TTC549 (cell line): ENCODE measurements around the gene SLC6A6.

Experiments used
- FAIRE-seq: peaks from 2 replicates; lab custom pipeline; 2012; peaks lifted over from hg19 to GRCh38; lab: Jason Lieb, UNC

The SLC6A6 gene

DNA sequence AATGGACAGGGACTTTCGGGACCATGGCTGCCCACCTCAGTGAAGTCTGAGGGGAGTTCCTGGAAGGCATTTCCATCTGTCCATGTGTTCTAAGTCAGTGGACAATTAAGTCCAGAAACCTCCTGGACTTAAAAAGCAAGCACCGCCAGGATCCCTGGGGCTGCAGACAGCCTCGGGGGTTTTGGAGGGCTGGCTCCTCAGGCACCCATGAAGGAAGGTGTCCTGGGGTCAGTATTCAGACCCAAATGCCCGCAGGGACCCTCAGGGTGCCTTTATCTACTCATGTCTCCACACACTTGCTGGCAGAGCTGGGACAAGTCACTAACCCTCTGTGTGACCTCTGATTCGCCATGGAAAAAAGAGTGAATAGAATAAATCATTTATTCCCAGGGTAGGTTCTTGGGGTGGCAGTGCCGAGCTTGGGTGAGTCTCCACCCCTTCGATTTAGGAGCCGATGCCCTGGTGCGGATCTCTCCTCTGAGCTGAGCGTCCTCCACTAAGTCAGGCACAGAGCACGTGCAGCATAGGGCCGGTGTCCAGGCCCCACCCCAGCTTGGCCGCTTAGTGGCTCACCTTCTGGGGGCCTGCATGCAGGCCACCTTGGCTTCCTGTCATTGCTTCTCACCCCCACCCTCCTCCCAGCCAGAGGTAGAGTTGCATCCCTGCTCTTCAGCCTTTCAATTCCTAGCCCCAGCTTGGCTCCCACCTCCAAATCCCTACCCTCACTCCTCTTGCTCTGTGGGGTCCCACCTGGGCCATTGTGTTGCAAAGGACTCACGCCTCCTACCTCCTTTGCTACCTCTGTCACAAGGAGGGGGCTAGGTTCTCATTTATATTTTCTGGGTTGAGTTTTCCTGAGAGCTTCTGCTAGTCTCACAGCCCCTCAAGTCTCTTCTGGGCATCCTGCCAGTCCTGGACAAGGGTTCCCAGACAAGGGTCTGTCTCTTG, 19.9 kb downstream of the SLC6A6 start:
- FAIRE-seq, result no peak

DNA sequence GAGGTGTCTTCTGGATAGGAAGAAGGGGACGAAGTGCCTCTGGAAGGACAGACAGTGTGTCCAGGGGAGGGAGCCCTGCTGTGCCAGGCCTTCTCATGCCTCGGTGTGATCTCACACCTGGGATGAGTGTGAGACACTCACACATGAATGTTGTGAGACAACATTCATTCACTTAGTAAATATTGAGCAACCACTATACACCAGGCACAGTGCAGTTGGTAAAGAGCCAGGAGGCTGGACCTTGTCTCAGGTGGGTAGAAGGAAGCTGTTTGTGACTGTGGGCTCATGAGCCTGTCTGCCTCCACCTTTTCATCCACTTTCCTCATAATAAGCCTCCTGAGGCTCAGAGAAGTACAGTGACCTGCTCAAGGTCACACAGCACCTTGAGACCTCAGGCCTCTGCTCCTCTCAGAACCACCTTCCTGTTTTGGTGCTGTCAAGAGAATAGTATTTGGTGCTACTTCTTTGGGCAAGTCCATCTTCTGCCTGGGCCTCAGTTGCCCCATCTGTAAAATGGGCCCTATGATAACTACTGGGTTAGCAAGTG, 20.9 kb downstream of the SLC6A6 start:
- no peak for FAIRE-seq

DNA sequence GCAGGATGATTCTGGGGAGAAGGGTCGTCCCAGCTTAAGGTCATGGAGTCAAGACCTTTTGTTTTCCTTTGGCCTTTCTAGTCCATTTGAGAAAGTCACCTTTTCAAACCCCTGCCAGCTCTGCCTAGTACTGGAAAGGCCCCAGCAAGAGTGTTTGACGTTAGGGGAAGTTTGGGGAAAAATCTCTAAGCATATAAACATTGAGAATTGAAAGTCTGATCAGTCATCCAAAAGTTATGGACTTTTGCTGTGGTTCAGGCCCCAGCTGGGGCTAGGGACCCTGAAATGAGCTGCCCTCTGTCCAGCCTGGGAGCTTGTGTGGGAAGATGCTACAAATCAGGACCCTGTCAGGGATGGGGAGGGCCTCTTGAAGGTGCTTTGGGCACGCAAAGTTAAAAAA, 21.6 kb downstream of the SLC6A6 start:
- FAIRE-seq, result no peak

DNA sequence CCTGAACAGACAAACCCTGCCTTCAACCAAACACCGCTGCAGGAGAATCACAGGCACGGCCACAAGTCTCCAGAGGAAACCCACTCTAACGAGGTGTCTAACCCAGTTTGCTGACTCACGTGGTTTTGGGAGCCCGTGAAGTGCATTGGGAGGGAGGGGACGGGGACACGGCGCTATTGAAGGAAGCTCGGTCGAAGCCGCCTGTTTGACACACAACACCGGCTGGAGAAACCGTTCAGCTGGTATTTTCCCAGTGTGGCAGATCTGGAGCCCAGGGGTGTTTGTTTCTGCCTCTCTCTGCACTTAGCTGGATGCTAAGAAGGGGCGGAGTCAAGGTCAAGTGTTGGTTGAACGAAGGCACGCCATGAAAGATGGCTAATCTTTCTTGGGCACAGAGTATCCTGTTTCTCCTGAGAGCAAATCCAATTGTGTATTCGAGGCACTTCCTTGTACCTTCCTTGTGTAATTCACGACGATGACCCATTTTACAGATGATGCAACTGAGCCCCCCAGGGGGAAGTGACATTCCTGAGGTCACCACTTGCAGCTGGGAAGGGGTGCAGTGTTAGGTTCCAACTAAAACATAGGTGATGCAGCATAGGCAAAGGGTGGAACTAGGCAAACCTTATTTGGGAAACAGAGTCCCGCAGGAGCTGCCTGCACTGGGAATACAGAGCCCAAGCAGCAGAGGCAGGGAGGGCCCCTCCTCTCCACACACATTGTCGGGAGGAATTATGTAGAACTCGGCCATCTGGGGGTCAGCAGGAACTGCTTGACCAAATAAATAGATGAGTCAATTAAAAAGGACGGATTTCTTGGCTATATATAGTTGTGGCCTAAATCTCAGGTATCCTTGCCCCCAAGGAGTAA, 22.5 kb downstream of the SLC6A6 start:
- no peak for FAIRE-seq

DNA sequence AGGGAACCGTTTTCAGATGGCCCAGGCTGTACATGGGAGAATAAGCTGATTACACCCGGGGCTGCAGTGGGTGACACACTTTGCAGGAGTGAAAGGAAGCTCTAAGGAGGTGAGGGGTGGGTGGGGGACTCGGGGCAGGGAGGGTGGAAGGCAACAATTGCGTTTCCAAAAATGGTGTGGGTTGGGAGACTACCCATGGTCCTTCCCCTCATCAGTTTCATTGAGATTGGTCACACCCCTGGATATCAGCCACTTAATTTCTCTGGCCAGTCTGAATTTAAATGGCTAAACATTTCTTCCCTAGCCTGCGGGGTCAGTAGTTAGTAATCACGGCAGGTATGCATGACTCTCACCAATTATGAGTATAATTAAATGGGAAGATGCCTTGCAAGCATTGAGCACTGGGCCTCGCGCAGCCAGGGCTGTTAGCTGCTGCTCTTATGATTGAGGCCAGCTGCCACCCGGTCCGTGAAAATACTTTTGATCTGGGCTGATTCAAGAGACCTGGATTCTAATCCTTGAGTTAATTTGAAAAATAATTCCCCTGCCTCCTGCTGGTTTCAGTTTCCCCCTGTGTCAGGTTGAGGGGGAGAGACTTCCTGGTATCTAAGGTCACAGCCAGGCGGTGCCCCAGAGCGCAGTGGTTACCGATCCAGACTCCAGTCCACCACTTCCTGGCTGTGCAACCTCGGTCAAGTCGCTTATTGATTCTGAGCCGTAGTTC, 23.3 kb downstream of the SLC6A6 start:
- FAIRE-seq, result no peak

DNA sequence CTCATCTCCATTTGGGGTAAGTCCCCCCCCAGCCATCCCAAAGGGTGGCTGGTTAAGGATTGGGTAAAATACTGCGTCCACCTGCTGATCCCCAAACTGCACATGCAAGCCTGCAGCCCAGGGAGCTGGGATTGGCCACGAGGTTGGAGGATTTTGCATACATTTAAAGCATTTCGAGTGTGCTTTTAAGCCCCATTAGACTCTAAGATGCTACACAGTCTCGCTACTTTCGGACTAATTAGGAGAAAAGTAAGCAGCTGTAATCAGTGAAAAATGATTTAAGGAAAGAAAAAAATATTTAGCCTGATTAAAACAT, 23.9 kb downstream of the SLC6A6 start:
- FAIRE-seq, result no peak

DNA sequence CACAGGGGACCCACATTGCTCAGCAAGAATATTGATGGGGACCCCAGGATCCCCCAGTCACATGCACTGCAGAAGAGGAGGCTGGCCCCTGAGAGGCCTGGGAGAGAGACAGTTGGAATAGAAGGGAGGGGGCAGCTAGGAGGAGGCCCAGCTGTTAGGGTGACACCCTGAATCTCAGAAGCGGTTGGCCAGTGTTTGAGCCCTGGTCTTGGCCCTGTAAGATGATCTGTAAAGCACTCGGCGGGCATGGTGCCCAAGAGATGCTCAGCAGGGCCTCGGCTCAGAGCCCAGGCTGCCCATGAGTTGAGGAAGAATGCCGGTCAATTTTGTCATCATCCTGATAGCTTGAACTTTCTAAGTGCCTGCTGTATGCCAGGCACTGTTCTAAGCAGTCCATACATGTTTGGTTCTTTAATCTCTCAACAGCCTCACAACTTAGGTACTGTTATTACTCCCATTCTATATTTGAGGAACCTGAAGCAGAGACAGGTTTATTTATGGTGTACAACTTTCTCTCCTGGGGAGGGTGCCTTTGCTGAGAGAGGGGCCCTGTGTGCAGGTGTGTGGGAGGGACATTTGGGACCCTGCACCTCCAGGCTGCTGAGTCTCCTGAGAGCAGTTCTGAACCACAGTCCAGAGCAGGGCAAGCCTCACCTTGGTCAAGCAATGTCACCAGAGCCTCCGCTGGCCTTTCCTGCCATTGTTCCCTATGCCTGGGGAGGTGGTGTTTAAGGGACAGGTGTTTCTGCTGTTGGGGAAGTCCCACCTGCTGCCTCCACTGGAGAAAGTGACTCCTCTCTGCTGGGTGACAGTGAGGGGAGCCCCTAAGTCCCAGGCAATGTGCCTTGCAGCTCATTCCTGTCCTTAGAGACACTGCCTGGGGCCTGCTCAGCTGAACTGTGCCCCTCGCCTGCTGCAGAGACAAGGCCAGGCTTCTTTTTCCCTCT, 26.0 kb downstream of the SLC6A6 start:
- FAIRE-seq, result no peak

DNA sequence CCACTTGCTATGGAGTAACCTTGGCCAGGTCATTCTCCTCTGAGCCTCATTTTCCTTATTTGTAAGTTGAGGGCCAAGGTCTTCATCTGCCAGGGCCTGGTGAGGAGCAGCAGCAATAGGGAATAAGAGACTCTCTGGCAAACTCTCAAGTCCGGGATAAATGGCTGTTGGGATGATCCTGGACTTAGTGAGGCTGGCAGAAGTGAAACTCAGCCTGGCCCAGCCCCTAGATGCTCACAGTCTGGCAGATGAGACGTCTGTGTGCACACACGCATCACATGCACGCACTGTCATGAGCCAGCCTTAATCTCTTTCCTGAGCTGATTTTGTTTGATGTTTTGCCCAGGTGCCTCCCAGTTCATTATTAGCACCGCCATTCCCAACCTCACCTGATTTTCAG, 26.8 kb downstream of the SLC6A6 start:
- FAIRE-seq, result no peak

DNA sequence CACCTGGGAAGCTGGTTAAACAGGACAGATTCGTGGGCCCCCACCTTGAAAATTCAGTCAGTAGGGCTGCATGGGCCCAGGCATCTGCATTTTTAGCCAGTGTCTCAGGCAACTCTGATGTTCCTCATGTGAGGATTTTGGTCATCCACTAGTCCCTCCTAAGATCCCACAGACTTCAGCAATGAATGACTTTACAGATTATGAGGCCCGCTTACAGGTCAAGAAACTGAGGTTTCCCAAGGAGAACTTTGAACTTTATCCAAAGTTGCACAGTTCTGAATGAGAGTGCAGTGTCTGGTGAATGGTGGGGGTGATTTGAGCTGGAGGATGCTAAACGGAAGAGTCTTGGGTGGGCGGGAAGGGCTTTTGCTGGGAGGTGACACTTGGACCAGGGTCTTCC, 27.2 kb downstream of the SLC6A6 start:
- FAIRE-seq, result no peak

DNA sequence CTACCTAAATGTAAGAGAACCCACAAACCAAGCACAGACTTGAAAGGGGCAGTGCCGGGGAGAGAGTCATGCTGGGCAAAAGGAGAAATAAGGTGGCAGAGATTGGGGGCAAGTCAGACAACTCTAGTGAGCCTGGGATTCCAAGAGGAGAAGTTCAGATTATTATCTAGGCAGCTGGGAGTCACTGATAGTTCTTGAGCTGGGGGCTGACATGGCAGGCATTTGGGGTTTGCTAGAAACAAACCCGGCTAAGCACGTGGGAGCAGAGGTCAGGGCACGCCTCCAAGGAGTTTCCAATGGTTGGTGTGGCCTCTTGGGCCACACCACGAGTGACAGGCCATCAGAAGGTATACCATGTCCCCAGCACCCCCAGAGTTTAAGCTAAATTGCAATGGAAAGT, 27.6 kb downstream of the SLC6A6 start:
- FAIRE-seq, result no peak

DNA sequence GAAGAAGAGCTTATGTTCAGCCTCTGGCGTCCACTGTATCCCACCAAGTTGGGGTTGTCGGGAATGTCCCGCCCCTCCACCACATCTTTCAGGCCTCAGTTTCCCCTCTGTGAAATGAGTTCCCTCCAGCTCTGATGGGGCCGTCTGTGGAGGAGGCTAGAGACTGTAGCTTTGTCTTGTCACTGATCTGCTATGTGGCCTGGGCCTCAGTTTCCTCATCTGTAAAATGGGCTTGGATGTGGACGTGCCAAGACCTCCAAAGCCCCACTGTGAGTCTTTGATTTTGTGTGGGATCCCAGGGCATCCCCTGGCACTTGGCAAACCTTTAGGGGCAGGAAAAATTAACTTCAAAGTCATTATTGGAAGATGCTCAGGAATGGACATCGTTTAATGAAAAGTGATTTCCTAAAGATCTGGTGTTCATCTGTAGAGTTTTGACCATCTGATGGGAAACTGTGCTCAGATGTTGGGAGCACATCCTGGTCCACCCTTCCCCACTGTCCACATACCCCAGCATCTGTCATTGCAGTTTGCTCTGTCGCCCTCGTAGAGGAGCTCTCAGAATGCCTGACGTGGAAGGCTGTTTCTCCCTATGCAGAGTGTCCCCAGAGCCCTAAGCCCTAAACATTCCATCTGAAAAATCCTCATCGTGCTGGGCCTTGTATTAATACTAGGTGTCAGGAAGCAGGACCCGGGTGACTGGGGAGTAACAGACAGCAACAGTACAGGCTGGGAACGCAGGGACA, 28.5 kb downstream of the SLC6A6 start:
- no peak for FAIRE-seq

DNA sequence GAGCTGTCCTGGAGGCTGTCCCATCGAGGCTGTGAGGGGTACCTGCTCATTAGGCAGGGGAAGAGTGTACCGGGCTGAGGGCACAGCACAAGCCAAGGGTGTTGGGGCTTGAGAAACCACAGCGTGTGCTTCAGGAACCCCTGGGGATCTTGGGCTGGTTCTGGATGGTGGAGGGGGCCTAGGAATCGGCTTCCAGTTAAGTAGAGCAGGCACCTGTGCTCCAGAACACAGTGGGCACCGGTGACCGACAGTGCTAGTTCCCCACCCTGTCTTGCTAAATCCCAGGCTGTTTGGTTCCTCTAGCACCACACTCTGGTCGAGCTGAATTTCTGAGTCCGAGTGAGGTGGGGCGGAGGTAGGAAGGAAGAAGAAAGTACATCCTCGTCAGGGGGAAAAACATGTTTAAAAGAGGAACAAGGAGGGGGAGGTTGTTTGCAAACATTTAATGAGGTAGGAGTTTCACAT, 29.1 kb downstream of the SLC6A6 start:
- no peak for FAIRE-seq

DNA sequence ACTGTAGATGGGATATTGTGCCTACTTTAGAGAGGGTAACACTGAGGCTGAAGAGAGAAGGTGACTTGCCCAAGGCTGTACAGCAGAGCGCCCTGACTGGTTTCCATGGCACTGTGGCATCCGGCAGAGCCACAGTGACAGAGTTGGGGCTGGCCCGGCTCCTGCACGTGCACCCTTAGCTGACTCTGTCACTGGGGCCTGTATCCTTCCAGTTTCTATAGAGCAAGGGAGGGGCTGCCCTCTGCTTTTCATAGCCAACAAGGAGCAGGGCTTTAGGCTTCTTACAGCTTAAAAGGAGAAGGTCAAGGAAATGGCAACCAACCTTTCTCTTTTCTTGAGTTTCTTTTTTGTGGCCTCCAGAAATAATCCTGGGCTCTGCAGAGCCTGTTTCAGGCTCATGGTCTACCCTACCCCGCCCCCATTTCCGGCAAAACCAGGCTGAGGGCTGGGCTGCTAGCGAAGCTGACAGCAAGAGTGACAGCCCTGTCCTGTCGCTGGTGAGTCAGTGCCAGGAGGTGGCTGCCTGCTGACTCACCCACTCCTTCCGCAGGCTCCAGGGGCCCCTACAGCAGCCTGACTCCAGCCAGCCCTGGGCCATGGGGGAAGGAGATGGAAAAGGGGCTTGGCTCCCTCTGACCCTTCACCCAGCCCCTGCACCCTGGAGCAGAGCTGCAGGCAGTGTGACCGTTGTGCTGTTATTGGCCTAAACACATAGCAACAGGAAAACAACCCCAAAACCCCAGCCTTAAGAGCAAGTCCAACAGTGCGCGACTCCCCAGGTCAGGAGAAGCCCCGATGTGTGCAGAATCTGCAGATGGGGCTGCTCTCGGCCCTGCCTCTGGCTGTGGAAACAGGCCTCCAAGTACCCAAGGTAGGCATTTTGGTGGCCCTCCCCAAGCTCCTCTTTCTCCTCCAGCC, 29.8 kb downstream of the SLC6A6 start:
- FAIRE-seq, result no peak

DNA sequence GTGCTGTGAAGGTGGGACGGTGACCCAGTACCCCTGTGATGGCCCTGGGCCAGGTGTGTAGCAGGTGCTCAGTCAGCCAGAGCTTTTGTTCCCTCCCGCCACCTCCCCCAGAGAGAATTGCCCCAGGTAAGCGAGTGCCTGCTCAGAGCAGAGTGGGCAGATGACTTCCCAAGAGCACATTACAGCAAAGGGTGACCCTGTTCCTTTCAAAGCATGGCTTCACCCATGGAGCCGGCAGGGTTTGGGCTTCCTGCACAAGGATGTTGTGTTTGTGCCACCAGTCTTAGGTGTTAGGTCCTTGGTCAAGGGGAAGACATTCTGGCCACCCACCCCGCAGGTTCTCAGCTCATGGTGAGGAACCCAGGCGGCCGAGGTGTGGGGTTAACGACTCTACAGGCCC, 30.7 kb downstream of the SLC6A6 start:
- FAIRE-seq, result no peak

DNA sequence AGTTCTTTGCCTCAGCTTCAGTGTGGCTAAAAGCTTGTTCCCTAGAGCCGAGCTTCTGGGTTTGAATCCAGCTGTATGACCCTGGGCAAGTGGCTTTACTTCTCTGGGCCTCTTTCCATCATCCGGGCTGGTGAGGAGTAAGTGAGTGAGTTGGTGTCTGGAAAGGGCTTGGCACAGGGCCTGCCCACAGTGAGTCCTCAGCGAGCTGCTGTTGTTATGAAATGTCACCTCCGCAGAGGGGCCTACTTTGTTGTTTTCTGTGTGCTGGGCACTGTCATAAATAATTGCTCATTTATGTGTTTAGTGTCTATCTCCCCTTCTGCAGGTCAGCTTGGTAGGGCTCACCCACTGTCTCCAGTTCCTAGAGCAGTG, 31.7 kb downstream of the SLC6A6 start:
- no peak for FAIRE-seq

DNA sequence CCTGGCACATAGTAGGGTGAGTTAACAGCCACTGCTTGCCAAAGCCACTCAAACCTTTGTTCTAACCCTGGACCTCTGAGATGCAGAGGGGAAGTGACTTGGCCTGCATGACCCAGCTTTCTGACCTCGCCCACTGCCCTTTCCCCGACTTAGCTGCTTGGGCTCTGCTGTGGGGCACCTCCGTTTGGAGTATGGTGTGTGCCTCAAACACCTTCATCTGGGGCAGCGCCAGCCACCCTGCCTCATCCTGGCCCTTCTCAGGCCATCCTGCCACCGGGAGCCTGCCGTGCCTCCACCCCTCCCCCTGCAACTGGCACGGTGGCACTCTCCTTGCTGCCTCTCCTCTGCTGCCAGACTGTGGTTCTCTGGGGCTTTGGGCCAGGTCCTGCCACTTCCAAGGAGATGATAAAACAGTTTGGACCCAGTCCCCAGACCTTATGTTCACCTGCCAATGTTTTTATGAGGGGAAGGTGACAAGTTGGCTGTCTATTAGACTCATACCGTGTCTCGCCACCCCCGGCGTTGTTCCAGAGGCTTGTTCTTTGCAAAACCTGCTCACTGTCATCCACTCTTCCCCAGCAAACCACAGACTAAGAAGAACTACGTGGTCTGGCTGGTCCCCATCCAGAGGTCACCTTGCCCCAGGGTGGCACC, 32.2 kb downstream of the SLC6A6 start:
- no peak for FAIRE-seq

DNA sequence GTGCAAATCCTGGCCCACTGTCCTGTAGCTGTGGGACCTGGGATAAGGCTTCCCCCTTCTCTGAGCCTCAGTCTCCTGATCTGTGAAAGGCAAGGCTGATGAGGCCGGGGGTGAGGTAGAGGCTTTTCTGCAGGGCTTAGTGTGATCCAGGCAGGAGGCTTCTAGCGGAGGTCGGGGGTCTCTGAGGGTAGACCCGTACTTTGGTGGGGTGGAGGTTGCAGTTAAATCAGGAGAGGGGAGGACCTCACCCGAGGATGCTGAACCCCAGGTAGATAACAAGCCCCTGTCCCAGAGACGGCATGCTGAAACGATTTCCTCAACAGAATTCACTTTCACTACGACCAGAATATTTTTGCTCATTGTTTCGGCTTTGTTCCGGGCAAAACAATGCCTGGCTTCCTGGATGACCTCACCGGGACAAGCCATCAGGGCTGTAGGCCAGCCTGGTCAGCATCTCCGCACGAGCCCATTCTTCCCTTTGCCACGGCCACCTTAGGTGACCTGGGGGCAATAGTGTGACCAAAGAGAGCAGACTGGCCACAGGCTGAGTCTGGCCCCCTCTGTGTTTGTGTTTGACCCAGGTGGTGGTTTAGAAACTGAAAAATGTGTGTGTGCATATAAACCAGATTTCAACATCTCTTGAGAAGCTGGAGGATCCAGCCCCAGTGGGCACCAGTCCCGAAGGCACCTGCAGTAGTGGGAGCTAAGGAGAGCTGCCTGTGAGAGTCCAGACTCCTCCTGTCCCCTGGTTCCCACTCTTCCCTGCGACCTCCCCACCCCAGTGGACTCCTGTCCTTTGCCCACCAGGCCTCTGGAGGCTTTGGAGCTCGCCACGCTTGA, 33.0 kb downstream of the SLC6A6 start:
- FAIRE-seq, result no peak

DNA sequence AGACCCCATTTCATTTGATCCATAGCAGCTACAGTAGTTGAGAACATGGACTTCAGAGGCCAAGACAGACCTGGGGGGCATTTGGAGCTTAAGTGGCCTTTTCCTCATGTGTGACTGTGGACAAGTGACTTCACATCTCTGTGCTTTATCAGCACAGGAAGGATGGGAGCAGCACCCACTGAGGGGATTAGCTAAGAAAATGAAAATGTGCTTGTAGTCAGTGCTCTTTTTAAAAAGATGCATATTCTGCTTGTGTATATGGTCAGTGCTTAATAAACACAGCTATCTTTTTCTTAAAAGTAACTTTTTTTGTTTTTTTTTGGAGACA, 34.5 kb downstream of the SLC6A6 start:
- FAIRE-seq, result no peak
